ENCODE results near the gene FOXP1. TPM values are rescaled to one million over a fixed set of nuclear protein-coding genes. Genes with fewer than 3 reads are reported as not detected.
A peak's percentile ranks its signal among the peaks of the same experiment; 100 is the strongest.

FOXP1 gene
- total RNA-seq, 4 donors from 2014 or later, result 181 to 225 (median 205) TPM

DNA sequence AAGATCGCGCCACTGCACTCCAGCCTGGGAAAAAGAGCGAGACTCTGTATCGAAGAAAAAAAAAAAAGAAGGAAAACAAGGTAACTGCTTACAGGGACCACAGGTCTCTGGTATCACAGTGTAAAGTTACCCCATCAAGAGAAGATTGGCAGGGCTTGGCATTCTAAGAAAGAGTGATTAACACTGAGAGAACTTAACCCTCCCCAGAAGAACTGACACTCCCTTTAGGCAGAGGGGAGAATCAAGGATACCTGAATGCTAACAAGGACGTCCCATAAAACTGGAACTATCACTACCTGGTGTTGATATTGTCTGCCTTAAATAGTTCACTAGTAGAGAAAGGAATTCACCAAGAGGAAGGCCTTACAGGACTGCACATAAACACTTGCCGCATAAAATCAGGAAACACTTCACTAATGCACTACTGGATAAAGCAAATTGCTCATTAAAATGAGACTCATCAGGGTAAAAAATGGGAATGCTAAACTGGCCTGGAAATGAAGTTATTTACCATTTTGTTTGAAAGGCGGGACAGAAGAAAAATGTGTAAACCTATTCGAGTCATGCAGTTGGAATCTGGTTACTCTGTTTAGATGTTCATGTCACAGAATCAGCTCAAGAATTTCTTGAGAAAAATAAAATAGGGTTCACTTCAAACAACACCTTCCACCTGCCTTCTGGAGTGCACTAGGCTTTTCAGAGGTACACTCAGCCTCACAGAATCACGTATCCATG lies 121.6 kb downstream of the FOXP1 start:
- Histone ChIP-seq H3K4me1 (peaks cover 2 to 76% (median 51%) of the 10 kb centered on the region in 4 donors), H3K4me3 (no peak overlapping the region), H3K36me3 (no peaks in the 10 kb centered on the region), H3K27ac (replicated peaks in 1 of 4) (peak overlapping the region; percentile 49 to 61 (median 55)), H3K9me3 (no peaks in the 10 kb centered on the region), H3K27me3 (no peaks in the 10 kb centered on the region)
- 58% methylated on average over 9 of the region's 9 CpGs for WGBS
- TF ChIP-seq POLR2AphosphoS5 (IDR thresholded peaks at IDR 0.05) (no peak), POLR2A (IDR thresholded peaks at IDR 0.05; ENCODE audit: low read depth) (no peak), EP300 (IDR thresholded peaks at IDR 0.05) (no peak)
- TF ChIP-seq, protein P1, sequence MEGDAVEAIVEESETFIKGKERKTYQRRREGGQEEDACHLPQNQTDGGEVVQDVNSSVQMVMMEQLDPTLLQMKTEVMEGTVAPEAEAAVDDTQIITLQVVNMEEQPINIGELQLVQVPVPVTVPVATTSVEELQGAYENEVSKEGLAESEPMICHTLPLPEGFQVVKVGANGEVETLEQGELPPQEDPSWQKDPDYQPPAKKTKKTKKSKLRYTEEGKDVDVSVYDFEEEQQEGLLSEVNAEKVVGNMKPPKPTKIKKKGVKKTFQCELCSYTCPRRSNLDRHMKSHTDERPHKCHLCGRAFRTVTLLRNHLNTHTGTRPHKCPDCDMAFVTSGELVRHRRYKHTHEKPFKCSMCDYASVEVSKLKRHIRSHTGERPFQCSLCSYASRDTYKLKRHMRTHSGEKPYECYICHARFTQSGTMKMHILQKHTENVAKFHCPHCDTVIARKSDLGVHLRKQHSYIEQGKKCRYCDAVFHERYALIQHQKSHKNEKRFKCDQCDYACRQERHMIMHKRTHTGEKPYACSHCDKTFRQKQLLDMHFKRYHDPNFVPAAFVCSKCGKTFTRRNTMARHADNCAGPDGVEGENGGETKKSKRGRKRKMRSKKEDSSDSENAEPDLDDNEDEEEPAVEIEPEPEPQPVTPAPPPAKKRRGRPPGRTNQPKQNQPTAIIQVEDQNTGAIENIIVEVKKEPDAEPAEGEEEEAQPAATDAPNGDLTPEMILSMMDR (IDR thresholded peaks at IDR 0.05), result no peak
- intact Hi-C loops (cut with DNase I), result no loop called here
- DNase-seq (ENCODE audit: extremely low spot score), result no peak

GRCh38 chr3:71461114-71461513 lies 122.4 kb downstream of the FOXP1 start:
- TF ChIP-seq POLR2AphosphoS5 (IDR thresholded peaks at IDR 0.05) (no peak), POLR2A (IDR thresholded peaks at IDR 0.05; ENCODE audit: low read depth) (no peak), EP300 (IDR thresholded peaks at IDR 0.05) (no peak)
- TF ChIP-seq, protein P1 (IDR thresholded peaks at IDR 0.05), result no peak
- H3K36me3 ChIP-seq, result no peaks in the 10 kb centered on the region
- 89% methylated on average over 9 of the region's 9 CpGs for WGBS
- no peaks in the 10 kb centered on the region for H3K27me3 ChIP-seq
- H3K4me3 ChIP-seq, result no peak overlapping the region
- H3K4me1 ChIP-seq, result peaks cover 5 to 76% (median 53%) of the 10 kb centered on the region in 4 donors
- no peaks in the 10 kb centered on the region for H3K9me3 ChIP-seq
- intact Hi-C loops (cut with DNase I), result no loop called here
- peak overlapping the region in 3 of 4 donors; percentile 49 to 59 (median 51) for H3K27ac ChIP-seq (replicated peaks in 1 of 4)
- DNase-seq (ENCODE audit: extremely low spot score), result no peak

DNA sequence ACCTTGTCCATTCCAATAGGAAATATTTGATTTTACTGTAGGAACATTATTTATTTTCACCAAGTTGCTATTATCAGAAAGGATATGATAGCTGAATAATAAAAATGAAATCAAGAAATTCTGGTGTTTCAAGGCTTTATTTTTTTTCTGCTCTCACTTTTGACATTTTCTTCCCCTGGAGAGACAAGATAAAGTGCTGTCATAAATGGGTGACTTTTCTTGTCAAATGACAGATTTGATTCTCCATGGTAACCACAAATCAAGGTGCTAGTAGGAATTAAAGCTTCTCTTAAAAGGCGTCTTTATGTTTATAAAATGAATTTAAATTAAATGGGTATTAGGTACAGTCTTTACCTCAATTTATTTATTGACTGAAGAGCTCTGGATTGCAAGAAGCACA lies 124.6 kb downstream of the FOXP1 start:
- H3K36me3 ChIP-seq, result no peaks in the 10 kb centered on the region
- no peak overlapping the region for H3K4me3 ChIP-seq
- peaks cover 5 to 86% (median 56%) of the 10 kb centered on the region in 4 donors for H3K4me1 ChIP-seq
- no peak overlapping the region for H3K27ac ChIP-seq (replicated peaks in 1 of 4)
- intact Hi-C loops (cut with DNase I), result no loop called here
- DNase-seq (ENCODE audit: extremely low spot score), result no peak
- 83% methylated on average over 1 of the region's 1 CpG for whole genome bisulfite sequencing
- no peaks in the 10 kb centered on the region for H3K27me3 ChIP-seq
- TF ChIP-seq POLR2AphosphoS5 (IDR thresholded peaks at IDR 0.05), result no peak
- no peaks in the 10 kb centered on the region for H3K9me3 ChIP-seq

DNA sequence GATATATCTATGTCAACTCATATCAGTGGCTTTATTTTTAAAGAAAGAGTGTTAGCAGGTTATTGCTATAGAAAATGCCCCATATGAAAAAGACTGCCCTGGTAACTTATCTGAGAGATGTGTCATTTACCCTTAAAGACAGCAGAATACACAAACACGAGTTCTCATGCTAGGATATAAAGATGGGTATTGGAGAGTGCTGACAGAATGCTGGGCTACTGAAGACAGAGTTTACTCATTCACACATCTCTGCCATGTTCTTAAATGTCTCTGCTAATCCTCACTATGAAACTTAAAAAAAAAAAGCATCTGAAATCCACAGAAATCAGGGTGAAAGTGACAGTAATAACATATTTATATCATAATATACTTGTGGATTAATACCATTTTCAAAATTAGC lies 126.7 kb downstream of the FOXP1 start:
- TF ChIP-seq EP300 (IDR thresholded peaks at IDR 0.05) (no peak), POLR2AphosphoS5 (IDR thresholded peaks at IDR 0.05) (no peak), POLR2A (IDR thresholded peaks at IDR 0.05; ENCODE audit: low read depth) (no peak)
- TF ChIP-seq, protein P1 (IDR thresholded peaks at IDR 0.05), result no peak
- Histone ChIP-seq H3K4me3 (no peak overlapping the region), H3K36me3 (no peaks in the 10 kb centered on the region), H3K27me3 (no peaks in the 10 kb centered on the region), H3K4me1 (peaks cover 5 to 84% (median 51%) of the 10 kb centered on the region in 4 donors), H3K27ac (replicated peaks in 1 of 4) (no peak overlapping the region), H3K9me3 (no peaks in the 10 kb centered on the region)
- WGBS, result 21% methylated on average over 1 of the region's 1 CpG
- intact Hi-C loops (cut with DNase I), result no loop called here
- no peak for DNase-seq (ENCODE audit: extremely low spot score)

- Histone ChIP-seq H3K4me1 (peaks cover 5 to 85% (median 45%) of the 10 kb centered on the region in 4 donors), H3K27ac (replicated peaks in 1 of 4) (no peak overlapping the region), H3K9me3 (no peaks in the 10 kb centered on the region), H3K36me3 (no peaks in the 10 kb centered on the region), H3K27me3 (no peaks in the 10 kb centered on the region), H3K4me3 (peak overlapping the region in 3 of 4 donors; percentile 11 to 26 (median 13))
- intact Hi-C loops (cut with DNase I), result no loop called here
- peak; percentile 26 for DNase-seq (ENCODE audit: extremely low spot score)
- 54% methylated on average over 4 of the region's 4 CpGs for WGBS
- TF ChIP-seq POLR2A (IDR thresholded peaks at IDR 0.05; ENCODE audit: low read depth), result no peak
- TF ChIP-seq, protein P1 (IDR thresholded peaks at IDR 0.05), result no peak
Measured at GRCh38 chr3:71456156-71456555, 127.4 kb downstream of the FOXP1 start.

Measured in esophagus muscularis mucosa (tissue), 4 donors.